UCSD-AML1 (cell line): ENCODE measurements around the gene E2F6.

Source experiments
- DNase-seq: peaks from one replicate; lab custom pipeline; 2025; ENCODE audit not compliant: unreplicated experiment; lab: John Stamatoyannopoulos, UW

The E2F6 gene

GRCh38 chr2:11458753-11459152 lies 7.2 kb downstream of the E2F6 start:
- no peak for DNase-seq

GRCh38 chr2:11457935-11458334 lies 8.0 kb downstream of the E2F6 start:
- no peak for DNase-seq

DNA sequence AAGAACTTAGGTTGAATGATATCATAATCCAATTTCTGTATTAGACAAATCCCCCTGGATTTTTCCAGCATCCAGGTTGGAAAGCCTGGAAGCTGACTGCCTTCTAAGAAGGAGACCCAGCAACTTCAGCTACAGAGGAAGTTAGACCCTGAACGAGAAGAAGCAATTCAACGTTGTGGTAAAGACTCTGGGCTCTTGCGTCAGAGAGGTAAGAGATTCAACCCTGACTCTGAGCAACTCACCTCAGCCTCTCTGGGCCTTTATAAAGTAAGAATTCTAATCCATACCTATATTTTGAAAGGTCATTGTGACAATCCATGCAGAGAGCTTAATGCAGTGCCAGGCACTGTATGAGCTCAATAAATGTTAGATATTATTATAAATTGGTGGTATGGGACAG lies 9.7 kb downstream of the E2F6 start:
- DNase-seq = no peak

- DNase-seq = no peak
These were observed 11.1 kb downstream of the E2F6 start for GRCh38 chr2:11454824-11455223.

DNA sequence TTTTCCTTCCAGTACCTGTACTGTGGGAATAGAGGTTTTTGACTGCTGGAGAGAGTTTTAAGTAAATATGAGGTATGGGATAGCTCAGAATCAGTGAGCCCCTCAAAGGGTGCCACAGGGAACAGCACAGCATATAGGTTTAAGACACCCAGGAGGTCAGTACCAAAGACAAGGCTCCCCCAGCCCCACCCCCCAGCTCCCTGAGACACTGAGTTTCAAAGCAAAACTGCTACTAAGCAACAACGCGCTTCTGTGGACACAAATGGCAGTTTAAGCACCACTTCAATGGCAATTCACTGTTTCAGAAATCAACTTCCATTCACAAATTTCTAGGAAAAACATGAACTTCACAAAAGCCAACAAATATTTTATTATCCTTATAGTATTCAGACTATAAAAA lies 15.2 kb downstream of the E2F6 start:
- DNase-seq = no peak

- peak; percentile 32 for DNase-seq
These were observed 19.2 kb downstream of the E2F6 start for GRCh38 chr2:11446733-11447248.

DNA sequence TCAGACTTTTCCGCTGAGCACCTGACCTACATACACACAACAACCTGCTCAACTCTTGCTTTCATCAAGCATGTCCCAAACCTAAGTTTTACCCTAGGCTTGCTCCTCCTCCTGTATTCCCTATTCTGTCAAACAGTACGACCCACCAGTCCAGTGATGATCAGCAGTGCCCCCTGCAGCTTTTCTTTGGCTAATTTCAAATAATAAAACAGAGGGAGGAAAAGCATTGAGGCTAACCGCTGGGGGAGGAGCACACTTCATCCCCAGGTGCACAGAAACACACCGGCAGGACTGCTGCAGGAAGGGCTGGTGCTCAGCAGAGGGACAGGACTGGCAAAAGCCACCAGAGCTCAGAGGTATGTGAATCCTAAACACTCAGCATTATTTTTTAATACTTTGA lies 21.2 kb downstream of the E2F6 start:
- DNase-seq = no peak

GRCh38 chr2:11438555-11439080 lies 27.3 kb downstream of the E2F6 start:
- DNase-seq = no peak

GRCh38 chr2:11437602-11438001 lies 28.4 kb downstream of the E2F6 start:
- no peak for DNase-seq

- no peak for DNase-seq
These were observed 30.9 kb downstream of the E2F6 start for GRCh38 chr2:11435036-11435435.

DNA sequence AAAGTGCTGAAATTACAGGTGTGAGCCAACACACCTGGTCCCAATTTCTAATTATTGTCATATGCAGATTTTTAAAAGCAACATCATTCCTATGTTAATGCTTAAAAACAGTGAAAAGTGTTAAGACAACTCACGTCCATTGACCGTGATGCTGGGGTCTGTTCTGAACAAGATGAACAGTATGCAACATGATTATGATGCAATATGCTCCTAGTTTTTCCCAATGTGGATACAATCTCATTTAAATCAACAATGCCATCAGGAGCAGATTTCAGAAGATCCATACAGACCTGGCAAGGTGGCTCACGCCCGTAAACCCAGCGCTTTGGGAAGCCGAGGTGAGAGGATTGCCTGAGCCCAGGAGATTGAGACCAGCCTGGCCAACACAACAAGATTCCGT lies 31.5 kb downstream of the E2F6 start:
- DNase-seq = no peak

DNA sequence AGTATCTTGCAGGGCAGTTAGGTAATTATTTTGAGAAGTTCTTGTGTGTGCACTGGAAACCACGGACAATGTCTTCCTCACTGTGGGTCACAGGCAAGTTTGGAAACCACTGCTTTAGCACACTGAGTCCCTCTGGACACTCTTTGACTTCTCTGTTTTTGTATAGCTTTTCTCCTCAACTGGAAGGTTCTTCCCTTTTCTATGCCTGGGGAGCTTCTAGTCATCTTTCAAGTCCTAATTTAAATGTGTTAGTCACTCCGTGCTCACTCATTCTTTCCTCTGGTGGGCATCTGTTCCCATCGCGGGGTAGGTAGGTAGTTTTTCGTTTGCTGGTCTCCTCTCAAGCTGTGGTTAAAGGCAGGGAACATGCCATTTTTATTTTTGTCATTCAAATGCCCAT lies 32.1 kb downstream of the E2F6 start:
- DNase-seq = no peak

DNA sequence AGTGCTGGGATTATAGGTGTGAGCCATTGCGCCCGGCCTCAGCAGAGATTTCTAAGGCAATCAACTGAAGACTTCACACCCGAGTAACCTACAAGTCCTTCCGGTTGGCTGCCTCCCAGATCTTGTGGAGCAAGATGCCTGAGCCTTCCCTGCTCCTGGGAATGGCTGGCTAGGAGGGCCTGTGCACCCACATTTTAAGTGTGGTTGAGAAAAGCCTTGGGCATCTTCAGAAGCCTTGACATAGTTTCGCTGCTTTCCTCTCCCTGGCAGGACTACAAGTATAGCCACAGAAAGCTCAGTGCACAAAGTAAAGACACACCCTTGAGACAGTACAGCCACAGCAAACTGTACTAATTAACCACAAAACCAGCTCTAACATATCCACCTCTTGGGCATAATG lies 35.2 kb downstream of the E2F6 start:
- DNase-seq = no peak

- DNase-seq = no peak
These were observed 38.7 kb downstream of the E2F6 start for GRCh38 chr2:11427224-11427623.

- DNase-seq = no peak
These were observed 43.0 kb downstream of the E2F6 start for GRCh38 chr2:11422901-11423435.

GRCh38 chr2:11422491-11422865 lies 43.5 kb downstream of the E2F6 start:
- DNase-seq = no peak

DNA sequence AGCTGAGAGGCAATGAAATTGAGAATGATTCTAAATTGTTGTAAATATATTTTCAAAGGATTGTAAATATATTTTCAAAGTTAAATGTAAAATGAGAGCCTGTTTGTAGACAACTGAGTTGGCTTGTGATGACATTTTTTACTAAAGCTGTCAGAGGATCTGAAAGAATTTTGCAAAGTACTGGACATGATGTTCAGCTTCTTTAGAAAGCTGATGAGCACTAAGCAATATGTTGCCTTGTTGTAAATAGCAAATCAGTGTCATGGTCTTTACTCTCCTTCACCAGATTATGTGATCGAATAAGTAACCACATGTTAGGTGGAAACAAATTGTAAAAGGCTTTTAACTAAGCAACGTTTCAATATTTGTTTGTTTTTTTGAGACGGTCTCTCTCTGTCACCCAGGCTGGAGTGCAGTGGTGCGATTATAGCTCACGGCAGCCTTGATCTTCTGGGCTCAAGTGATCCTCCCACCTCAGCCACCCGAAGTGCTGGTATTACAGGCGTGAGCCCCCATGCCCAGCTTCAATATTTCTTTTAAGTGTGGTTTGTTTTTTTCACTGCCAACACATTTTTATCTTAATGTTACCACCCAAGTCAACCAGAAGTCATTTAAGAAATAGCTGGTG lies 44.0 kb downstream of the E2F6 start:
- no peak for DNase-seq

- DNase-seq = no peak
These were observed 45.3 kb downstream of the E2F6 start for GRCh38 chr2:11420671-11421070.

DNA sequence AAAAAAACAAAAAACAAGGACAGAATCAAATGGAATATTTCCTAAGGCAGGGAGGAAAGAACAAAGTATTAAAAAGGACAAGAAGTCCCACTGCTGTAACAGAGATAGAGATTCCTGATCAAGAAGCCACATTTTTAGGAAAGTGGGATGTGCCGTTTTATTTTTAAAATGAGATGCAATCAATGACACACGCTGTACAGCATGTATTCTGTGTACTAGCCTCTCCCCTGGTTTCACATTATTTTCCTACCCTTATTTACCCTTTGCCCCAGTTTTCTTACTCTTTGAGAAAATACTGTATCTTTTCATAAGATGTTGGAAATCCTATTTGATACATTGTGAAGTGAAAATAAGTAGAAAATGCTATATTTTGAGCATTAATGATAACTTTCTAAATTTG lies 45.8 kb downstream of the E2F6 start:
- no peak for DNase-seq

GRCh38 chr2:11419781-11420180 lies 46.2 kb downstream of the E2F6 start:
- no peak for DNase-seq

GRCh38 chr2:11417946-11418585 lies 47.9 kb downstream of the E2F6 start:
- DNase-seq = no peak

DNA sequence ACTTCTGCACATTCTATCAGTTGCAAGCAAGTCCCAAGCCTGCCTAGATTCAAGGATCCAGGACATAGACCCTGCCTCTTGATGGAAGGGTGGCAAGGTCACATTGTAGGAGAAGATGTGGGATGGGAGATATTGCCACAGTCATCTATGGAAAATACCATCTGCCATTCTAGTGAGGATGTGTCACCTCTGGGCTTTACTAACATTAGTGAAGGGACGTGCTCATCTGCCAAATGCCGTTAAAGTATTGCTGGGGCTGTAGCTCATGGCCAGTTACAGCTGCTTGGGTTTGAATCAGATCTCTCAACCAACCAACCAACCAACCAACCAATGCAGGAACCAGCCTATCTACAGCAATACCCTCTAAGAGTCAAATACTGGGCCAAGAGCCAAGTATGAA lies 49.0 kb downstream of the E2F6 start:
- DNase-seq = no peak
